ENCODE data around the gene OTUD6A.

Gene OTUD6A, protein sequence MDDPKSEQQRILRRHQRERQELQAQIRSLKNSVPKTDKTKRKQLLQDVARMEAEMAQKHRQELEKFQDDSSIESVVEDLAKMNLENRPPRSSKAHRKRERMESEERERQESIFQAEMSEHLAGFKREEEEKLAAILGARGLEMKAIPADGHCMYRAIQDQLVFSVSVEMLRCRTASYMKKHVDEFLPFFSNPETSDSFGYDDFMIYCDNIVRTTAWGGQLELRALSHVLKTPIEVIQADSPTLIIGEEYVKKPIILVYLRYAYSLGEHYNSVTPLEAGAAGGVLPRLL

DNA sequence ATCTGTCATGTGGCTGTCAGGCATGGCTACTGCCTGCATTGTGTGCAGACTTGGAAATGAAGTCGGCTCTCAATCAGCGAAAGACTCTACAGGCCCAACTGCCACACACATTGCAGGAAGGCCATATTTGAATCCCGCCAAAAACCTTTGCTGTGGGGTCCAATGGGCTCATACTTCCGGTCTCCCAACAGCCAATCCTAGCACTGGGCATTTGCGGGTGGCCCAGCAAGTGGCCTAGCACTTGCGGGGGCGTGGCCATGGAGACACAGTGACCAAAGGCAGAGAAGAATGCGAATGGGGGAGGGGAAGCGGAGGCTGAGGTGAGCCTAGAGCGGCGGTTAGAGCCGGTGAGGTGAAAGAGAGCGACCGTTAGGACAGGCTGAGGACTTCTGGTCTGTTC lies at the start of gene OTUD6A:
OTUD6A (plus strand) TSS at position 382 of the 400 bp plus-strand sequence. CDS start 68 bp downstream, outside the sequence.
- DNase-seq, result no peak

GRCh38 chrX:70012756-70013155 lies 49.5 kb upstream of the OTUD6A start:
- no peak for DNase-seq

DNA sequence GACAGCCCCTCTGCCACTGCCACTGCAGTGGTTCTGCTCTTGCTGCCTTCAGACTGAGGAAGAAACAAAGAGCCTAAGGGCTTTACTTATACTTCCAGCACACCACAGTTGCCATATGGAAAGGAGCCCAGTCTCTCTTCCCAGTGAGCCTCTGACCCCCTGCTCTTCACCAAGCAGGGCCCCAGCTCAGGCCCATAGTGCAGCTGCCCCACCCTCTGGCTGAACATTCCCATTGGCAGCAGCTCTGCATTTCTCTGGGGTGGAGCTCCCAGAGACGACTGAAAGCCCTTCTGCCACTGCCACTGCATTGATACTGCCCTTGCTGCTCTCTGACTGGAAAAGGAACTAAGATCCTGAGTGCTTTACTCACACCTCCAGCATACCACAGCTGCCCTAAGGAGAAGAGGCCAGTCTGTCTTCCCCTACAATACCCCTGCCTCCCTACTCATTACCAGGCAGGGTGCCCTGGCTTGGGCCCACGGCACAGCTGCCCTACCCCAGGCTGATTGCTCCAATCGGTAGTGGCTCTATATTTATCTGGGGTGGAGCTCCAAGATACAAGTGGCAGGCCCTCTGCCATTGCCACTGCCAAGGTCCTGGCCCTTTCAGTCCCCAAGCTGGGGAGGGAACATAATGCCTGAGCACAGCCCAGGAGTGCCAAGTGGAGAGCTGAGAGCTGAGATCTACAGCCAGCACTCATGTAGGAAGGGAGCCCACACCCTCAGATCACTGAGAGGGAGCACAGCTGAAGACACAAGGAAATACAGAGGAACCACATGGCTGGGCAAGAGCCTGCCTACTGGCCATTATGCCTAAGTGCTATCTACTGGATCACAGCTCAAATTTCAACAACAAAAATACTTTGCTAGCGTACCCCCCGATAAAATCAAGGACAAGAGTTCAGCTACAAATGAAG lies 48.5 kb upstream of the OTUD6A start:
- DNase-seq, result peak; percentile 33

- DNase-seq, result no peak
These were observed 45.7 kb upstream of the OTUD6A start for GRCh38 chrX:70016513-70016912.

GRCh38 chrX:70022616-70023015 lies 39.6 kb upstream of the OTUD6A start:
- DNase-seq, result no peak

- DNase-seq, result no peak
These were observed 36.8 kb upstream of the OTUD6A start for GRCh38 chrX:70025464-70025863.

GRCh38 chrX:70026112-70026850 lies 36.0 kb upstream of the OTUD6A start:
- no peak for DNase-seq

- no peak for DNase-seq
These were observed 35.4 kb upstream of the OTUD6A start for GRCh38 chrX:70026851-70027200.

DNA sequence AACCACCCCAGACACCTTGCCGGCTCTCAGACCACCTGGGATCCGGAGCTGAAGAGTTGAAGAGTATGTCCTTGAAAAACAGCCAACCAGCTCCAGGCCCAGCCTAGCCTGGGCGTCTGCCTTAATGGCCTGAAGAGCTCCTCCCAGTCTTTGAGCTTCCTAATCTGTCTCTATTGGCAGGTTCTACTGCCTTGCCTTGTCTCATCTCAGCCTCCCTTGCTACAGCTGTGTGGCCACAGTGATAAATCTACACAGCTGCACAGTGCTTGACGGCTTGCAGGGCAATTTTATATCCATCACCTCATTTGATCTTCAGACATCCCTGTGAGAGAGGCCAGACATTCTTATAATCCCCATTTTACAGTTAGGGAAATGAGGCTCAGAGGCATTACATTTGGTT lies 32.4 kb upstream of the OTUD6A start:
- DNase-seq, result no peak

- DNase-seq, result peak; percentile 78
These were observed 31.9 kb upstream of the OTUD6A start for GRCh38 chrX:70030301-70030767.

DNA sequence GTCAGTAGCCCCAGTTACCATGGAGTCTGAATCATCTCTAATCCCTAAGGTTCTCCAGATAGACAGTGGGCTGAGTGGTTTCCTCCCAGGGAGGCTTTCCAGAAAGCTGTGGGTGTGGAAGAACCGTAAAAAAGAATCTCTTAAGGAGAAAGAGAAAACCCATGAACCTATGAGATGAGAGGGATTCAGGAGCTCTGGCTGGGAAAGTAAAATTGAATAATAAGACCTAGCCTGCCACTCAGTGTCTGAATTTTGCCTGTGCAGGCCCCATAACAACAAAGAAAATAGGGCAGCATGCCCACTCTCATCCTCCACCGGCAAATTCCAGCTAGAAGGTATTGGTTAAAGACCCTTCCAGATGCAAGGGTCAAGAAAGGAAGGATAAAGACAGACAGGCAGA lies 29.5 kb upstream of the OTUD6A start:
- peak; percentile 45 for DNase-seq

- DNase-seq, result peak; percentile 5
These were observed 28.8 kb upstream of the OTUD6A start for GRCh38 chrX:70033348-70034051.

- no peak for DNase-seq
These were observed 27.6 kb upstream of the OTUD6A start for GRCh38 chrX:70034646-70035045.

GRCh38 chrX:70038515-70038914 lies 23.7 kb upstream of the OTUD6A start:
- DNase-seq, result no peak

DNA sequence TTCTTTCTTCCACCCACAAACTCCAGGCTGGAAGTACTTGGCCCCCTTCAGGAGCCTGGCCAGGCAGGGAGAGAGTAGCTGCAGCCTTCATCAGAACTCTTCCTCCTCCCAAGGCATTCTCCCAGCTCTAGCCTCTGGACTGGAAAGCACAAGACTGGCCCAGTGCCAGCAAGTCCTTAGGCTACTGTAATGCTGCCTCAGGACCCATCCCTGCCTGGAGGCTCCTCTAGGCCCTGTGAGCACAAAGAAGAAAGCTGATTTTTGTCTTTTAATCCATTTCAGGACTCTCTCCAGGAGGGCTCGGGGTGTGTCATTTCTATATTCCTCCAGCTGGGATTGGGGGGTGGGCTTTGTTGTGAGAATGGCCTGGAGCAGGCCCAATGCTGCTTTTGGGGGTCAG lies 23.3 kb upstream of the OTUD6A start:
- no peak for DNase-seq

DNA sequence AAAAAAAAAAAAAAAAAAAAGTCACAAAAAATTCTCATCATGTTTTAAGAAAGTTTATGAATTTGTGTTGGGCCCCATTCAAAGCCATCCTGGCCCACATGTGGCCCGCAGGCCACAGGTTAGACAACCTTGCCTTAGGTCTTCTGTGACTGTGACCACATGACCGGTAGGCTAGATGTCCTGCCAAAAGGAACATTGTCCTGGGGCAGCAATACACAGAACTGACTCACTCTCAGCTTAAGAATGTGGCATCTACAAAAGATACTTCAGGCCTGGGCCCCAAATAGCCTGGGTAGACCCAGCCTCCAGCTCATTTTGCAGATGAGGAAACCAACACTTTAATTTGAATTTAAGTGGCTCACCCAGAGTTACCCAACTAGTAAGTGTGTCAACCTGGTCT lies 22.5 kb upstream of the OTUD6A start:
- no peak for DNase-seq

GRCh38 chrX:70041993-70042392 lies 20.3 kb upstream of the OTUD6A start:
- DNase-seq, result no peak

DNA sequence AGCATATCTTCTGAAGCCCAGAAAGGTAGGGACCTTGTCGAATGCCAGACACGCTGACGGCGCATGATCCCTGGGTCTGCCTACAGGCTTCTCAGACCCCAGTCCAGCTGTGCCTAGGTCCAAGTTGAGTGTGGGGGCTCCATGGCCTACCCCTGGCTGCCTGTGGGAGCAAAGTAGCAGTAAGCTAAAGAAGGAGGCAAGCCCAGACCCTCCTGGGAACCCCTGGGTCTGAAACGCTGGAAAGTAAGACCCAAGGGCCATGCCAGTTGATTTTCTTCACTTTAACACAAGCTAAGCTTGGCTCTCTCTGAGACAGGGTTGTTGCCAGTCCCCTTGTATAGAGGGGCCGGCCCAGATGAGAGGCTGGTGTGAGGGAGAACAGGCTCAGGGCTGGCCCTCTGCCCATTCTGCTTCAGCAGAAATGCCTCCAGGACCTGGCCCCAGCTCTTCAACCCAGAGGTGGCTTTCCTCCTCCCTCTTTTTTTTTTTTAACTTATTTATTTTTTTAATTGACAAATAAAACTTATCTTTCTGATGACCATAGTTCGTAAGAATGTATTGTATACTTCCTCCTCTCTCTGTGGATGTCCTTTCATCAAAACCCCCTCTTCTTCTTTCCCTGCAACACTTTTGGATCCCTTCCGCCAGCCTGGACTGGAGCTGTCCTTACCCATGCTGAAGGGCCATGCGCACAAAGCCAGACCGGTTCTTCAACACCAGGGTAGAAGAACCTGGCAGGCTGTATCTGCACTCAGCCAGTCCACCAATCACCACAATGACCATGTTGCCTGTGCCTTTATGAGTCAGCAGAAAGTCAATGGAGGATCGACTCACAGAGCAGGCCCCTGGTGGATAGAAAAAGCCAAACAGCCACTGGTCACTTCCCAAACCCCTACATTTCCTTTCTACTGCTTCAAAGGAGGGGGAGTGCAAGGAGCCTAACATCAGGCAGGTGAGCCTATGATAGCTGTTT lies 19.6 kb upstream of the OTUD6A start:
- DNase-seq, result no peak

GRCh38 chrX:70043685-70044084 lies 18.6 kb upstream of the OTUD6A start:
- DNase-seq, result no peak

DNA sequence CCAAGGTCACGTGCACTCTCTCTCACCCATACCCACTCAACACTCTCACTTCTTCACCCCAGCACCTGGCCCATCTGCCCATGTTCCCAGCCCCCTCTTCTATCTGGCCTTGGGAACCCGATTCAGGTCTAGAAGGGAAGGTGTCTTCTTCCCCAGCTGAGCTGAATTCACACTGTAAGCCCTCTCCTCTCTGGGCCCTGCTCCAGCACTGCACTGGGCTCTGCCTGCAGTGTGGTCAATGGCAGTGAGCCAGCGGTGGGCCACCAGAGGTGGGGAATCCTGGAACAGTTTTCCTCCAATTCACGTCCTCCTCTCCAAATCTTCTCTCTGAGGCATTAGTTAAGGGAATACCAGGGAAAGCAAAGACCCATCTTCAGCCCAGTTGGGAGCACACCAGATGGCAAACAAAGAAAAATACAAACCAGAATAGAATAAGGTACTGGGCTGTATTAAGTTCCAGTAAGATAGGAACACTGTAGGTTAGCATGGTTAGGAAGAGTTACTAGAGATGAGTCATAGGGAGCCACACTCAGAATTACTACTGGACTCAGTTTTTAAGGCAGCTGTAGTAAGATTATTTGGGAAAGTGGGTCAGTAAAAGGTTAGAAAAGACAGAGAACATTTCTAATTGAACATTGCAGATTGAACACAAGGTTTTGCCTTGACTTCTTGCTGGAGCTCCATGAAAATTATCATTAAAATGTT lies 17.6 kb upstream of the OTUD6A start:
- DNase-seq, result no peak

- DNase-seq, result no peak
These were observed 15.3 kb upstream of the OTUD6A start for GRCh38 chrX:70046978-70047377.
